ENCODE results near the gene MYORG. TPM values are rescaled to one million over a fixed set of nuclear protein-coding genes. Genes with fewer than 3 reads are reported as not detected.

MYORG gene
- total and polyA plus RNA-seq, 9 of the 15 experiments (the other 6 are each of a cell fraction or from before 2014, with no cell fraction given) = 0.06 to 0.82 (median 0.18) TPM

- no peak for ATAC-seq
- H4K20me1 ChIP-seq (replicated peaks; ENCODE audit: control insufficient read depth, insufficient read depth, low read length) = no peaks in the 10 kb centered on the region; the same call in 1 of the 2 replicates
- peaks cover 0 to 6% of the 10 kb centered on the region in 2 experiments; a peak in 3 of 5 replicates for H3K4me1 ChIP-seq (replicated peaks in 1 of 2; ENCODE audit: control insufficient read depth in 2 of 2, insufficient read depth in 2 of 2, low read length in 2 of 2)
- no peak overlapping the region for H3K4me3 ChIP-seq
- intact Hi-C loops (cut with micrococcal nuclease) (no loop called here), in situ Hi-C loops (cut with MboI) (no loop called here)
- H3K36me3 ChIP-seq (ENCODE audit: control insufficient read depth, insufficient read depth, low read length) = no peaks in the 10 kb centered on the region
- FAIRE-seq = no peak
- H3K9ac ChIP-seq (ENCODE audit: insufficient read depth in 1 of 2, low read depth in 2 of 2, low read length in 2 of 2) = no peak overlapping the region
- TF ChIP-seq ASH1L (IDR thresholded peaks at IDR 0.05; ENCODE audit: borderline replicate concordance, low read depth, partially characterized antibody) = no peak
- TF ChIP-seq ZNF41 (CRISPR knock-in tag; conservative IDR thresholded peaks at IDR 0.05) = no peak
- no peak for TF ChIP-seq ZNF586 (CRISPR knock-in tag; conservative IDR thresholded peaks at IDR 0.05)
- TF ChIP-seq KHSRP (IDR thresholded peaks at IDR 0.05) = no peak
- no peak for TF ChIP-seq ID3 (CRISPR knock-in tag; IDR thresholded peaks at IDR 0.05)
- no peak for TF ChIP-seq ID3 (tag; IDR thresholded peaks at IDR 0.05)
- no peak for TF ChIP-seq ARID3B (CRISPR knock-in tag; IDR thresholded peaks at IDR 0.05; ENCODE audit: borderline replicate concordance)
- no peak for TF ChIP-seq PTRF (tag; IDR thresholded peaks at IDR 0.05)
- no peak for TF ChIP-seq KDM1A (IDR thresholded peaks at IDR 0.05)
- TF ChIP-seq ZNF124 (CRISPR knock-in tag; IDR thresholded peaks at IDR 0.05) = no peak
- TF ChIP-seq TRIM28 (IDR thresholded peaks at IDR 0.05) = no peak
- no peak for TF ChIP-seq SREBF2 (CRISPR knock-in tag; IDR thresholded peaks at IDR 0.05)
- ChIA-PET CTCF (ENCODE audit: low intra/inter-chr PET ratio) (no interaction called here), POLR2A (no interaction called here)
- no peaks in the 10 kb centered on the region for H3K27me3 ChIP-seq (ENCODE audit: control insufficient read depth in 2 of 2, insufficient read depth in 2 of 2, low read length in 2 of 2)
- H3K27ac ChIP-seq (ENCODE audit: extremely low read depth, low read depth, low read length) = no peak overlapping the region
- H3K9me1 ChIP-seq (ENCODE audit: control insufficient read depth, insufficient read depth, low read length) = no peaks in the 10 kb centered on the region
- H3K79me2 ChIP-seq (ENCODE audit: control insufficient read depth, insufficient read depth, low read length) = no peaks in the 10 kb centered on the region
- no peaks in the 10 kb centered on the region for H3K9me3 ChIP-seq (replicated peaks; ENCODE audit: control insufficient read depth, insufficient read depth, low read depth, low read length)
- no peak overlapping the region for H3K4me2 ChIP-seq (ENCODE audit: insufficient read depth, low read length)
- WGBS (ENCODE audit: insufficient coverage, low coverage, missing lambda C conversion rate) = 0% methylated on average over 1 of the region's 1 CpG
- no peak overlapping the region for H2AFZ ChIP-seq (ENCODE audit: low read depth, low read length)
- BruUV-seq (replicated peaks) = no TSS peak
- DNase-seq (ENCODE audit: extremely low read depth in 1 of 4, low spot score in 3 of 4) = no peak
Observed at GRCh38 chr9:34392511-34392910, 15.8 kb upstream of the MYORG start.

All from K562 (cell line).